Measurements from ENCODE around the gene EHD3.

The EHD3 gene

DNA sequence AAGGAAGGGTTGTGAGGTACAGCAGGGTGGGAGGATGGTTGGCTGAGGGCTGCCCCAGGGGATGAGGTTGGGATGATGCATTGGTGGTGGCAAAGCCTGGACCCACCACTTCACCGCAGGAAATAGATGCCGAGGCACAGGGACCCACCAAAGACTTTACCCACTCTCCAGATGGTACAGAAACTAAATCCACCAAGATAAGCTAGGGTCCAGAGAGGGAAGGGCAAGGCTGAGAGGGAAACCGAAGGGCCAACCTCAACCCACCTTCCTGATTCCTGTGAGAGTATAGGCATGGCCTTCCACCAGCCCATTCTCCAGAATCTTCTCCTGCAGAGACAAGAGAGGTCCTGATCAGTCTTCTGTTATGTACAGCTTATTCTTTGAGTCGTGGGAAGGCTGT lies 34.7 kb upstream of the EHD3 start:
- in situ Hi-C loops (cut with MboI; ENCODE audit: low sequenced_read_pairs, unreplicated experiment), result no loop called here
- TF ChIP-seq, protein P1, sequence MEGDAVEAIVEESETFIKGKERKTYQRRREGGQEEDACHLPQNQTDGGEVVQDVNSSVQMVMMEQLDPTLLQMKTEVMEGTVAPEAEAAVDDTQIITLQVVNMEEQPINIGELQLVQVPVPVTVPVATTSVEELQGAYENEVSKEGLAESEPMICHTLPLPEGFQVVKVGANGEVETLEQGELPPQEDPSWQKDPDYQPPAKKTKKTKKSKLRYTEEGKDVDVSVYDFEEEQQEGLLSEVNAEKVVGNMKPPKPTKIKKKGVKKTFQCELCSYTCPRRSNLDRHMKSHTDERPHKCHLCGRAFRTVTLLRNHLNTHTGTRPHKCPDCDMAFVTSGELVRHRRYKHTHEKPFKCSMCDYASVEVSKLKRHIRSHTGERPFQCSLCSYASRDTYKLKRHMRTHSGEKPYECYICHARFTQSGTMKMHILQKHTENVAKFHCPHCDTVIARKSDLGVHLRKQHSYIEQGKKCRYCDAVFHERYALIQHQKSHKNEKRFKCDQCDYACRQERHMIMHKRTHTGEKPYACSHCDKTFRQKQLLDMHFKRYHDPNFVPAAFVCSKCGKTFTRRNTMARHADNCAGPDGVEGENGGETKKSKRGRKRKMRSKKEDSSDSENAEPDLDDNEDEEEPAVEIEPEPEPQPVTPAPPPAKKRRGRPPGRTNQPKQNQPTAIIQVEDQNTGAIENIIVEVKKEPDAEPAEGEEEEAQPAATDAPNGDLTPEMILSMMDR (IDR thresholded peaks at IDR 0.05; ENCODE audit: borderline replicate concordance, control extremely low read depth, extremely low read depth, insufficient read depth, missing control alignments), result no peak
- no peak for DNase-seq (ENCODE audit: low spot score)

DNA sequence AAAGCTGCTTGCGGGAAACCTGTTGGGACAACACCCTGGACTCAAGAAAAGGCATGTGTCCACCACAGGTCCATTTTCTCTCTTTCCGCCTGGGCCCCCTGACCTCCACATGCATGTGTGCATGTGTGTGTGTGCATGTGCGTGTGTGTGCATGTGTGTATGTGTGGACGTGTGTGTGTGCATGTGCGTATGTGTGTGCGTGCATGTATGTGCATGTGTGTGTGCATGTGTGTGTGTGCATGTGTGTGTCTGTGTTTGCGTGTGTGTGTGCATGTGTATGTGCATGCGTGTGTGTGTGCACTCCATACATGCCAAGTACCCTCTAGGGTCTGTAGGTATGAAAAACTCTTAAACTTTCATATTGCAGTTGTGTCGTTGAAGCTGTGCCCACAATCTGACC lies 33.0 kb upstream of the EHD3 start:
- DNase-seq (ENCODE audit: low spot score), result no peak
- TF ChIP-seq, protein P1 (IDR thresholded peaks at IDR 0.05; ENCODE audit: borderline replicate concordance, control extremely low read depth, extremely low read depth, insufficient read depth, missing control alignments), result no peak
- in situ Hi-C loops (cut with MboI; ENCODE audit: low sequenced_read_pairs, unreplicated experiment), result no loop called here

GRCh38 chr2:31202041-31202440 lies 31.9 kb upstream of the EHD3 start:
- TF ChIP-seq, protein P1 (IDR thresholded peaks at IDR 0.05; ENCODE audit: borderline replicate concordance, control extremely low read depth, extremely low read depth, insufficient read depth, missing control alignments), result no peak
- no peak for DNase-seq (ENCODE audit: low spot score)
- in situ Hi-C loops (cut with MboI; ENCODE audit: low sequenced_read_pairs, unreplicated experiment), result no loop called here

DNA sequence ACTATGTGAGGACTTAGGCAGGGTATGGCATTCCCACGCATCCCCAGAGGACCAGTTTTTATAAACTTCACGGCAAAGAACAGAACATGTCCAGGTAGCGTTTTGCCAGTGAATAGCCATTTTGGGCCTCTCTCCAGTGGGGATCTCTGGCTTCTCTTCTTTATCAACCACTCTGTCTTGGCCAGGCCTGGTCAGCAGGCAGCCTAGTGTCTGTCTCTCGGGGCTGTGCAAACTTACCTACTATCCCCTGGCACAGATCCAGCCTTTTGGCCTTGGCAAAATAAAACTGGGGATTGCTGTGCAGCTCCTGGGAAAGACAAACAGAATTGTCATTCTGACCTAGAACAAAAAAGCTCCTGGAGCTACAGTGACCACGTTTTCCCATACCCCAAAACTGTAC lies 31.1 kb upstream of the EHD3 start:
- in situ Hi-C loops (cut with MboI; ENCODE audit: low sequenced_read_pairs, unreplicated experiment), result no loop called here
- no peak for DNase-seq (ENCODE audit: low spot score)
- TF ChIP-seq, protein P1 (IDR thresholded peaks at IDR 0.05; ENCODE audit: borderline replicate concordance, control extremely low read depth, extremely low read depth, insufficient read depth, missing control alignments), result no peak

DNA sequence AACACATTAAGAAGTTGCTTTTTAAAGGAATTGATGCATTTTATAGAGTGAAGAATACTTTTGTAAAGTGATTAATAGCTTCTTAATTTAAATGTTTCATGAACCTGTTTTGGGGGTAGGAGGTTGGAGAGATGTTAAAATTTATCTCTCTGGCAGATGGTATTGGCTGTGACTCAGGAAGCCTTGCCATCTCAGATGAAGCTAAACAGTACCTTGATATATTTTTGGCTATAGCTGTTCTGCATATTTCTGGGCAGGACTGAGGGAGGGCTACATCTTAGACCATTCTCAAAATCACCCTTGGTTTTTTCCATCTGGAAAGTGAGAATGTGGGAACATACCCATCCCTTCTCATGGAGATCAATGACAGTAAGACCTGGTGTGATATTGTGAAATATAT lies 30.0 kb upstream of the EHD3 start:
- TF ChIP-seq, protein P1 (IDR thresholded peaks at IDR 0.05; ENCODE audit: borderline replicate concordance, control extremely low read depth, extremely low read depth, insufficient read depth, missing control alignments), result no peak
- in situ Hi-C loops (cut with MboI; ENCODE audit: low sequenced_read_pairs, unreplicated experiment), result no loop called here
- DNase-seq (ENCODE audit: low spot score), result no peak

DNA sequence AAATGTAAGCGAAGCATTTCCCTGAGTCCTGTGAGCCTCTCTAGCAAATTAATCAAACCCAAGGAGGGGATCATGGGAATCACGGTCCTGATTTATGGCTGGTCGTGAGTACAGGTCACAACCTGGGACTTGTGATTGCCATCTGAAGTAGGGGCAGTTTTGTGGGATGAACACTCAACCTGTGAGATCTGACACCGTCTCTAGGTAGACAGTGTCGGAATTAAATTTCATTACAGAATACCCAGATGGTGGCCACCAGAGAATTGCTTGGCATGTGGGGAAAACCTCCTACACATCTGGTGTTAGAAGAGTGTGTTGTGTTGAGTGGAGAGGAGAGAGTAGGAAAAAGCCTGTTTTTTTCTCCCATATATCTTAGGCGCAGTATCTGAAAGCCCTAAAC lies 29.2 kb upstream of the EHD3 start:
- in situ Hi-C loops (cut with MboI; ENCODE audit: low sequenced_read_pairs, unreplicated experiment), result no loop called here
- DNase-seq (ENCODE audit: low spot score), result no peak
- TF ChIP-seq, protein P1 (IDR thresholded peaks at IDR 0.05; ENCODE audit: borderline replicate concordance, control extremely low read depth, extremely low read depth, insufficient read depth, missing control alignments), result no peak

DNA sequence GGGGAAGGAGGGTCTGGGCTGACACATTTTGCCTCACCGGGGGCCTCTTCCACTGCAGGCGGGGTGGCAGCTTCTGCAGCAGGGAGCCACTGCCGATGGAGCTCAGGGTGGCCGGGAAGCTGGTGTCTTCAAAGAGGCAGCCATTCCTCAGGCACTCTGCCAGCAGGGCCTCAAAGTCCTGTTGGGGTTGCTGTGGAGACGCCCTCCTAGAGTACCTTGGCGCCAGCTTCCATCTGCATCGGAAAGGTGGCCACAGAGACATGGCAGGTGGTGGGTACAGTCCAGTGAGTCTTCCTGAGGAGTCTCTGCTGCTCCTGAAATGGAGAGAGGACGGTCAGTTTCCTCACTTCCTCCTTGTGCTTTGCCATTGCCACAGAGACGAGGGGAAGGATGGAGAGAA lies 28.8 kb upstream of the EHD3 start:
- in situ Hi-C loops (cut with MboI; ENCODE audit: low sequenced_read_pairs, unreplicated experiment), result no loop called here
- TF ChIP-seq, protein P1 (IDR thresholded peaks at IDR 0.05; ENCODE audit: borderline replicate concordance, control extremely low read depth, extremely low read depth, insufficient read depth, missing control alignments), result no peak
- no peak for DNase-seq (ENCODE audit: low spot score)
